ENCODE data around the gene KRT15. TPM values are rescaled to one million over a fixed set of nuclear protein-coding genes. Genes with fewer than 3 reads are reported as not detected.

The KRT15 gene
- total RNA-seq, 2 experiments from 2014 or later: not detected

DNA sequence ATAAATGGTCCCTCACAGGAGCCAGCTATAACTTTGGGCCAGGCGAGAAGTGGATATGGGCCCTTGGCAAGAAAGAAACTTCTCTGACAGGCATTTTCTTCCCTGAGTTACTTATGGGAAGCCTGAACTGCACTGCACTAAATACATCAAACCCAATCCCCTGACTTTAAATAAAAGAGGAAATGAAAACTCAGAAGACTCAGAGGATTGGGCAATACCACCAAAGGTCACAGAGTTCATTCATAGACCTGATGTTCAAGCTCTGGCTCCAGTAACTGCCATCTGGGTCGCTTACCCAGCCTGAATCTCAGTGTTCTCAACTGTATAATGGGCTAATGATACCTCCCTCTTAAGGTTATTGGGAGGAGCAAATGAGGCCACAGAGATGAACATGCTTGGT, 38.6 kb downstream of the KRT15 start:
- H4K20me1 ChIP-seq (ENCODE audit: insufficient read depth, low read length): no peaks in the 10 kb centered on the region
- POLR2A ChIA-PET: no interaction called here
- CTCF ChIA-PET (ENCODE audit: unreplicated experiment): no interaction called here
- H3K4me2 ChIP-seq (ENCODE audit: low read length): no peak overlapping the region
- no peaks in the 10 kb centered on the region for H3K4me1 ChIP-seq (ENCODE audit: insufficient read depth, low read length, poor library complexity, severe bottlenecking)
- H2AFZ ChIP-seq (ENCODE audit: low read length): no peak overlapping the region
- H3K4me3 ChIP-seq (ENCODE audit: low read depth, low read length, poor library complexity, severe bottlenecking): no peak overlapping the region
- no peak overlapping the region for H3K27ac ChIP-seq (ENCODE audit: low read depth, low read length, poor library complexity, severe bottlenecking)
- TF ChIP-seq, protein P1, sequence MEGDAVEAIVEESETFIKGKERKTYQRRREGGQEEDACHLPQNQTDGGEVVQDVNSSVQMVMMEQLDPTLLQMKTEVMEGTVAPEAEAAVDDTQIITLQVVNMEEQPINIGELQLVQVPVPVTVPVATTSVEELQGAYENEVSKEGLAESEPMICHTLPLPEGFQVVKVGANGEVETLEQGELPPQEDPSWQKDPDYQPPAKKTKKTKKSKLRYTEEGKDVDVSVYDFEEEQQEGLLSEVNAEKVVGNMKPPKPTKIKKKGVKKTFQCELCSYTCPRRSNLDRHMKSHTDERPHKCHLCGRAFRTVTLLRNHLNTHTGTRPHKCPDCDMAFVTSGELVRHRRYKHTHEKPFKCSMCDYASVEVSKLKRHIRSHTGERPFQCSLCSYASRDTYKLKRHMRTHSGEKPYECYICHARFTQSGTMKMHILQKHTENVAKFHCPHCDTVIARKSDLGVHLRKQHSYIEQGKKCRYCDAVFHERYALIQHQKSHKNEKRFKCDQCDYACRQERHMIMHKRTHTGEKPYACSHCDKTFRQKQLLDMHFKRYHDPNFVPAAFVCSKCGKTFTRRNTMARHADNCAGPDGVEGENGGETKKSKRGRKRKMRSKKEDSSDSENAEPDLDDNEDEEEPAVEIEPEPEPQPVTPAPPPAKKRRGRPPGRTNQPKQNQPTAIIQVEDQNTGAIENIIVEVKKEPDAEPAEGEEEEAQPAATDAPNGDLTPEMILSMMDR (conservative IDR thresholded peaks at IDR 0.05; ENCODE audit: low read length): no peak
- TF ChIP-seq EZH2phosphoT487 (IDR thresholded peaks at IDR 0.05; ENCODE audit: borderline replicate concordance, low read depth, low read length): no peak
- H3K79me2 ChIP-seq (ENCODE audit: insufficient read depth, low read depth, low read length): no peaks in the 10 kb centered on the region
- intact Hi-C loops (cut with micrococcal nuclease; ENCODE audit: unreplicated experiment): no loop called here
- H3K9me2 ChIP-seq (ENCODE audit: insufficient read depth, low read length): no peaks in the 10 kb centered on the region
- DNase-seq (ENCODE audit: low spot score): peak; percentile 6
- BruUV-seq (replicated peaks): no TSS peak
- no peaks in the 10 kb centered on the region for H3K9me3 ChIP-seq (ENCODE audit: low read length)
- no peaks in the 10 kb centered on the region for H3K36me3 ChIP-seq (ENCODE audit: insufficient read depth, low read length)

DNA sequence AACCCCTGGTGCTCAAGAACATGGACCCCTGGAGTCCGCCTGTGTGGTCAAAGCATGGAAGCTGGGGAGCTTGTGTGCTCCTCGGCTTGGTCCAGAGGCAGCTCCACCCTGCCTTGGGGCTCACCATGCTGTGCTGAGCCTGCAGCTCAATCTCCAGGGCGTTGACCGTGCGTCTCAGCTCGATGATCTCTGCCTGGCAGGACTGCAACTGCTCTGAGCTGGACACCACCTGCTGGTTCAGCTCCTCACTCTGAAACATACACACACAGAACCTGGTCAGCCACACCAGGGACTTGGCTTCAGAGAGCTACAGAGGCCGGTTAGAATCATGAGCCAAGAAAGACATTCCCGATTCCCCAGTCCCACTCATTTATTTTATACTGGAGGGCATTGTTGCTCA, 40.5 kb downstream of the KRT15 start:
- no TSS peak for BruUV-seq (replicated peaks)
- H3K4me1 ChIP-seq (ENCODE audit: insufficient read depth, low read length, poor library complexity, severe bottlenecking): no peaks in the 10 kb centered on the region
- intact Hi-C loops (cut with micrococcal nuclease; ENCODE audit: unreplicated experiment): no loop called here
- no peaks in the 10 kb centered on the region for H3K9me3 ChIP-seq (ENCODE audit: low read length)
- ChIA-PET POLR2A (interaction anchor here (0.6 to 0.7 kb wide), 2 partner anchors 166 to 444 kb away, joined by 3 read pairs; partner anchors contain the start of gene KRTAP1-3), CTCF (ENCODE audit: unreplicated experiment) (no interaction called here)
- H3K9me2 ChIP-seq (ENCODE audit: insufficient read depth, low read length): no peaks in the 10 kb centered on the region
- H3K36me3 ChIP-seq (ENCODE audit: insufficient read depth, low read length): no peaks in the 10 kb centered on the region
- H2AFZ ChIP-seq (ENCODE audit: low read length): no peak overlapping the region
- H3K4me3 ChIP-seq (ENCODE audit: low read depth, low read length, poor library complexity, severe bottlenecking): no peak overlapping the region
- H4K20me1 ChIP-seq (ENCODE audit: insufficient read depth, low read length): no peaks in the 10 kb centered on the region
- H3K79me2 ChIP-seq (ENCODE audit: insufficient read depth, low read depth, low read length): no peaks in the 10 kb centered on the region
- DNase-seq (ENCODE audit: low spot score): no peak
- no peak for TF ChIP-seq EZH2phosphoT487 (IDR thresholded peaks at IDR 0.05; ENCODE audit: borderline replicate concordance, low read depth, low read length)
- TF ChIP-seq, protein P1 (conservative IDR thresholded peaks at IDR 0.05; ENCODE audit: low read length): no peak
- H3K27ac ChIP-seq (ENCODE audit: low read depth, low read length, poor library complexity, severe bottlenecking): no peak overlapping the region
- H3K4me2 ChIP-seq (ENCODE audit: low read length): no peak overlapping the region

DNA sequence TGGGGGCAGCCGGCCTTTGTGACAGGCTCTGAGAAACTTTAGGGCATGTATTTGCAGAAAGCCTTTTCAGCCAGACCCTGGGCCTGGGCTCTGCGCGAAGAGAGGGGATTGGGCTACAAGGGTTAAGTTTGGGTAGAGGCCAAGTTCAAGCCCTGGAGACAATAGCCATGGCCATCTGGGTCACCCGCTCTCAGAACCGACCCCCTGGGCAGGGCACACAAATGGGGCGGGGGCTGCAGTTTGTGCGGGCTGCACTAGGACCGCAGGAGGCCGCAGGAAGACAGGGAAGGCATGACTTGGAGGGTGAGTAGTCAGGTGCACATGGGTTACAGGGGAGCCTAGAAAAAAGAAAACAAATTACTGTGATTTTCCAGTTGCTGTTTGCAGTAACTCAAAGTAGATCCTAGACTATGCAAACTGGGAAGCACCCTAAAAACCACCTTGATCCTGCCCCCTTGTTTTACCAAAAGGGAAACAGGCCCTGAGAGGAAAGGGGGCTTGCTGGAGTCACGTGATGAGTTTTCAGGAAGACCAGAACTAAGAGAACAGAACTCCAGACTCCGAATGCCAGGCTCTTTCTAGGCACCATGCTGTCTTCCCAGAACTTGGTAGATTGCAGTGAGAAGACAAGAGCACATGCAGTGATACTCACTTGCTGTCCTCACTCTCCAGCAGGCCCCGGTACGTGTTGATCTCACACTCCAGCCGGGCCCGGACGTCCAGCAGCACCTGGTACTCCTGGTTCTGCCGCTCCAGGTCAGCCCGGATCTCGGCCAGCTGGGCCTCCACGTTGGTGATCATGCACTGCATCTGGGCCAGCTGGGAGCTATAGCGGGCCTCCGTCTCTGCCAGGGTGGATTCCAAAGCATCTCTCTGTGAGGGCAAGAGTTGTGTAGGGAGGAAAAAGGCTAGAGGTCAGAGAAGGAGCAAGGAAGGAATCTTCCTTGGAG, 41.5 kb downstream of the KRT15 start:
- no peaks in the 10 kb centered on the region for H3K9me2 ChIP-seq (ENCODE audit: insufficient read depth, low read length)
- ChIA-PET CTCF (ENCODE audit: unreplicated experiment) (no interaction called here), POLR2A (interaction anchor here (0.6 kb wide), 1 partner anchor 443 kb away, joined by 3 read pairs; the partner anchor contains the start of gene KRTAP1-3)
- H3K9me3 ChIP-seq (ENCODE audit: low read length): no peaks in the 10 kb centered on the region
- no peak overlapping the region for H3K4me3 ChIP-seq (ENCODE audit: low read depth, low read length, poor library complexity, severe bottlenecking)
- H3K79me2 ChIP-seq (ENCODE audit: insufficient read depth, low read depth, low read length): no peaks in the 10 kb centered on the region
- no peaks in the 10 kb centered on the region for H3K36me3 ChIP-seq (ENCODE audit: insufficient read depth, low read length)
- H3K27ac ChIP-seq (ENCODE audit: low read depth, low read length, poor library complexity, severe bottlenecking): no peak overlapping the region
- H3K4me1 ChIP-seq (ENCODE audit: insufficient read depth, low read length, poor library complexity, severe bottlenecking): no peaks in the 10 kb centered on the region
- BruUV-seq (replicated peaks): no TSS peak
- intact Hi-C loops (cut with micrococcal nuclease; ENCODE audit: unreplicated experiment): no loop called here
- no peak overlapping the region for H3K4me2 ChIP-seq (ENCODE audit: low read length)
- TF ChIP-seq, protein P1 (conservative IDR thresholded peaks at IDR 0.05; ENCODE audit: low read length): no peak
- TF ChIP-seq EZH2phosphoT487 (IDR thresholded peaks at IDR 0.05; ENCODE audit: borderline replicate concordance, low read depth, low read length): no peak
- no peak for DNase-seq (ENCODE audit: low spot score)
- H4K20me1 ChIP-seq (ENCODE audit: insufficient read depth, low read length): no peaks in the 10 kb centered on the region
- no peak overlapping the region for H2AFZ ChIP-seq (ENCODE audit: low read length)

Data from OCI-LY7 (cell line).